ENCODE data around the gene AKT1.

Gene AKT1

GRCh38 chr14:104799244-104800014, 3.9 kb upstream of the AKT1 start:
- no peak for DNase-seq (ENCODE audit: low spot score)

DNA sequence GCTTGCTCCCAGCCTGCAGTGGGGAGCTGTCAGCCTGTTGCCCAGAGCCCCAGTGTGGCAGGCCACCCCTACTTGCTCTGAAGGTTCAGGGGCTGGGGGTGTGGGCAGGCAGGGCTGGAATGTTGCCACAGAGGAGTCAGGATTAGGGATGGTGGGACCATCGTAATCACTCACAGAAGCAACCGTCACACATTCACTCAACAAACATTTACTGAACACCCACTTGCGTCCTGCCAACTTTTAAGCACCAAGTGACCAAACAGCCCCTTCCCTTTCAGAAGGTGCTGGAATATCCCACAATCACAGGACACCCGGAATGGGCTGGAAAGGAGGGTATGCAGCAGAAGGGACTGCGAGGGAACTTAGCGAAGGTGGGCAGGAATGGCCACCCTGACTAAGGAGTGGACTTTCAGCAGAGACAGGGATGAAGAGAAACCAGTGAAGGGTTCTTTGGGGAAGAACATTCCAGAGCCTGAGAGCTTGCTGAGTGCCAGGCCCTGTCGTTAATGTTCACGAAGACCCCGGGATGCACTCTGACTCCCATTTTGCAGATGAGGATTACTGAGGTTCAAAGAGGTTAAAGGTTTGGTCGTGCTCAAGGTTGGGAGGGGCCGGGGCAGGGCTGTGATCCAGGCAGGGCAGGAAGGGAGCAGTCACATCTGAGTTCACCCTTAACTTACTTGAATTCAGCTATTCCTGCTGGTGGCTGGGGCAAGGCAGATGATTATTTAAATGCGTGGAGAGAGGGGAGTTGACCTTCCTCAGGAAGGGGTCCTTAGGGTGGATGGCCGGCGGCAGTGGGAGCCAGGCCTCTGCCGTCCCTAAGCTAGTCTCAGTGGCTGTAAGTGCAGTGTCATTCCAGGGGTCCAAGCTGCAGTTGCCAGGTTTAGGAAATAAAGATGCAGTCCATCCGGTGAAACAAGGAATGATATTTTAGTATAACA, 3.0 kb upstream of the AKT1 start:
- DNase-seq (ENCODE audit: low spot score), result no peak

GRCh38 chr14:104797115-104798044, 1.8 kb upstream of the AKT1 start:
- no peak for DNase-seq (ENCODE audit: low spot score)

DNA sequence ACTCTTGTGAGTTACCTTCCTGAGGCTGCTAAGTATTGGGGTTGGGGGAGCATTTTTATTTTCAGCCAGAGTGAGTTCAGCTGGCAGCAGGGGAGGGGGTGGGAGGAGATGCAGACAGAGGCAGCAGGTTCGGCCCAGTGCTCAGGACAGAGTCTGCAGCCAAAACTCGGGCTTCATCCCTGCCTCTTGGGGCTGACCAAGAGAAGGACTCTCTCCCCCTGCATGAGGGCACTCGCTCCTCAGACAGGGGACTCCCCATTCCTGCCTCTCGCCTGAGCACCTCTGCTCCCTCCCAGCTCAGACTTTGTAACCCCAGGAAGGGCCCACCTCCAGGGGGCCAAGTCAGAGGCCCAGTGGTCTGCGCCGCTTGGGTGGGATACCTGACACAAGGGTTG, 1.1 kb upstream of the AKT1 start:
- no peak for DNase-seq (ENCODE audit: low spot score)

GRCh38 chr14:104795781-104796686, 486 bp upstream of the AKT1 start:
- peak; percentile 86 for DNase-seq (ENCODE audit: low spot score)

- no peak for DNase-seq (ENCODE audit: low spot score)
Measured at GRCh38 chr14:104794631-104794992, 936 bp downstream of the AKT1 start.

GRCh38 chr14:104794099-104794498, 1.4 kb downstream of the AKT1 start:
- DNase-seq (ENCODE audit: low spot score), result peak; percentile 51

DNA sequence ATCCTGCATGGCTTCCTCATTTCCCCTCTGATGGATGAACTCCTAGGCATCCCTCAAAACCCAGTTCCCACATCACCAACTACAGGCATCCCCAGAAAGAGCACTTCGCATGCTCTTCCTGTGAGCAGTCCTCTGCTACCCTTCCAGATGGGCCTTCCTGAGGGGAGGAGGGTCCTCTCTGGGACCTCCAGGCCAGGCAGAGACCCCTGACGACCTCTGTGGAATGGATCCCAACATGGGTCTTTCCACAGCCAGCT, 1.9 kb downstream of the AKT1 start:
- no peak for DNase-seq (ENCODE audit: low spot score)

DNA sequence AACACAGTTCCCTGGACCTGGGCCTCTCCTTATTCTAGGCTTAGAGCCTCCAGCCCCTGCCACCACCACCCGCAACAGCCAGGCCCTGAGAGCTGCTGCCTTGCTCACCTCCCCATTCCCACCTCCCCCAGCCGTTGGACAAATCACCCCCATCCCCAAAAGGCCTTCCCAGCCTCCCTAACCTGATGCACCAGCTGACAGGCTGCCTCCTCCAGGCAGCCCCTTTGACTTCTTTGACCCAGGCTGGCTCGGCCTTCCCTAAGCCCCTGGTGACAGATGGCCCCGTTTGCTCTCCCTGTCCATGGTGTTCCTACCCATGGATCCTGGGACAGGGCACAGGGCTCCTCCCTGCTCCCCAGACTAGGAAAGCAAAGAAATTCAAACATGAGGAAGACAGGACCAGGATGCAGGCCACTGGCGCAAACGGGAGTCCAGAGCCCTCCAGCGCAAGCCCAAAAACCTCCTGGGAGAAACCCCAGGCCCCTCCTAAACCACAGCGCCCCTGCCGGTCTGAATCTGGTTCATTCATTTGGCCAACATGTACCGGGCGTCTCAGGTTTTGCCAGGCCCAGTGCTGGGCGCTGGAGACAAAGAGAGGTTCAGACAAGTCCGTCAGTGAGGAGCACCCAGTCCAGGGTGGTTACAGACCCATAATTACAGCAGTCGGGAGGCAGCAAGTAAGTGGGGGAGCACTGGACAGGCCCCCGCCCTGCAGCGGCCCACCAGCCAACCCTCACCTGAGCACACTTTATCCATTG, 2.4 kb downstream of the AKT1 start:
- DNase-seq (ENCODE audit: low spot score), result no peak

GRCh38 chr14:104792101-104792884, 3.3 kb downstream of the AKT1 start:
- no peak for DNase-seq (ENCODE audit: low spot score)

DNA sequence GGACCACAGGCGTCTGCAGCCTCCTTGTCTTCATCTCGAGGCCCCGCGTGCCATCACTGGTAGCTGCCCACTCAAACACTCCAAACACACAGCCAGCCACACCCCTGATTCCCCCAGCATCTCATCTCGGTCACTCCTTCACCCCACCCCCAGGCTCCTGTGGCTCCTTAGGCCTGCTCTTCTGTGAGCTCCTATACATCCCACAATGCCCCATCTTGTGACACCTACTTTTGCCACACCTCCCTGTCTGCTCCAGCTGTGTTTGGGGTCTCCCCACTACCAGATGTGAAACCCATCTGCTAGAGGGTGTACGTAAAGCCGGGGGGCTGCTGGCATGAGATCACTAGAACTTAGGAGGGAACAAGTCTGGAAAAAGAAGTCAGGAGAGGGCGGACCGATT, 4.1 kb downstream of the AKT1 start:
- DNase-seq (ENCODE audit: low spot score), result no peak

- no peak for DNase-seq (ENCODE audit: low spot score)
Measured at GRCh38 chr14:104789752-104790743, 5.5 kb downstream of the AKT1 start.

DNA sequence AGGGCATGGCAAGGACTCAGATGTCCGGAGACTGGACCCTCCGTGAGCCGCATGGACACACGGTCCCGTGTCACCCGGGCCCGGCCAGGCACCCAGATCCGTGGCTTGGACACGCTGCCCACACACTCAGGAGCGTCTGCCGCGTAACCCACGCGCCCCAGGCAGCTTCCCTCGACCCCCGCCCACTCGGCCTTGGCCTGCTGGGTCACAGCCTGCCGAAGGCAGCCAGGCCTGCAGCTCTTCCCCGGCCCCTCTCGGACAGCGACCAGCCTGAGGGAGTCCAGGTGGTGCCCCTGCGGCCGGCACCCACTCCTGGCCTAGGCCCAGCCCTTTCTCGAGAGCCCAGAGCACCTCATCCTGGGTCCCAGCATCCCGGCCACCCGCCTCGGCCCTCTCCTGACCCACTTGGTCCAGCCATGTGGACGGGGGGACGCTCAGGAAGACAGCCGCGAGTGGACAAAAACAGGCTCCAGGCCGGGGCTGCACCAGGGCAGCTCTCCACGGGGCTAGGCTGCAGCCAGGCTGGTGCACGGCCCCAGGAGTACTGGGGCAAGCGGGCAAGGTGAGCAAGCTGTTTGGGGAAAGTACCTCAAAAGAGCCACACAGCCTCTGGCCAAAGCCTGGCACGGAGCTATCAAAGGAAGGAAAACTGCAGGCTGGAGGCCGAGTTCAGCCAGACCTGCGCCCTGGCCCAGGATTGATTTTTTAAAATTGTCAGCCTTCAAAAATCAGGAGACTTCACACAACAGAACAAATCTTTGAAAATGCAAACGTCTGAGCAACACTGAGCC, 6.5 kb downstream of the AKT1 start:
- DNase-seq (ENCODE audit: low spot score), result no peak

DNA sequence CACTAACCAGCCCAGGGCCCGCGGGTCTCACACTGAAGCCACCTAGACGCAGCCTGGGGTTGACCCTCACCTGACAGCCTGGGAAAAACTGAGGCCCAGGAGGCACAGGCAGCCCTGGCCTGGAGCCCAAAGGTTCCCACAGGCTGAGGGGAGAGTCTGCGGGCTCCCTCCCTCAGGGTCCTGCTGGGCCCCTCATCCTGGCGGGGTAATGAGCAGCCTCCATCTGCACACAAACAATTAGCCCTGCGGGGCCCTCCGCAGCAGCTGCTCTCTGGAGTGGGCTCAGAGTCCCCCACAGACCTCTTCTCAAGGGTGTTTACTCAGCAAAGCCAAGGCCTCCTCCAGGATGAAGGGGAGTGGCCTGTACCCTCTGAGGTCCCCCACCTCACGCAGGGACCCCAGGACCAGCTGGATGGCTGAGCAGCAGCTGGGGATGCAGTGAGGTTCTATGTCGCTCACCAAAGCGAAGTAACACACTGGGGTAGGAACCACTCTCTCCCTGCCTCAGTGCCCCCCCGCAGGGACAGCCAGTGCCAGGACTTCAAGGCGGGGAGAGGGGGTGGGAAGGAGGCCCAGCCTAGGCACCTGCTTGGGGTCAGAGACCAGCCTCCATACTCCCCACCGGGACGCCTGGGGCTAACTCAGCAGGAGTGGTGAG, 7.3 kb downstream of the AKT1 start:
- no peak for DNase-seq (ENCODE audit: low spot score)

- DNase-seq (ENCODE audit: low spot score), result no peak
Measured at GRCh38 chr14:104787736-104788135, 7.8 kb downstream of the AKT1 start.

- DNase-seq (ENCODE audit: low spot score), result no peak
Measured at GRCh38 chr14:104786726-104787675, 8.5 kb downstream of the AKT1 start.
